Endothelial cell of umbilical vein (primary cell): ENCODE results near the gene LCMT2. TPM values are rescaled to one million over a fixed set of nuclear protein-coding genes. Genes with fewer than 3 reads are reported as not detected.

Source experiments
- BruUV-seq: library from RNA; stranded (reverse); fragments of 400-500 nt; replicated peaks from 2 replicates; lab custom pipeline; 2021; lab: Mats Ljungman, UMichigan
- CTCF ChIA-PET: fragments of 300-600, 350-600 bp; sonication (Branson Sonifier 250); formaldehyde crosslinking; loops from one replicate; lab custom pipeline; 2021; ENCODE audit warnings: antibody characterized with exemption, inconsistent platforms; lab: Charles Lee
- POLR2A ChIA-PET: fragments of 300-600, 350-600 bp; sonication (Branson Sonifier 250); formaldehyde crosslinking; loops from one replicate; lab custom pipeline; 2021; ENCODE audit warnings: antibody characterized with exemption, inconsistent platforms; lab: Charles Lee
- DNase-seq: peaks from one replicate; pipeline ENCODE4 v3.0.0-alpha.2; 2011; ENCODE audit warnings: low read depth, low spot score
- FAIRE-seq: peaks from 2 replicates; lab custom pipeline; 2011; peaks lifted over from hg19 to GRCh38; lab: Jason Lieb, UNC
- H2AFZ ChIP-seq: 2 replicates; pipeline ENCODE4 v1.6.0; 2012; ENCODE audit warnings: low read depth, low read length, control low read depth, inconsistent platforms
- H3K27ac ChIP-seq: 2 replicates; pipeline ENCODE4 v1.5.1; 2011; ENCODE audit warnings: low read depth, mild to moderate bottlenecking, control low read depth, low read length, moderate library complexity; ENCODE audit not compliant: insufficient read depth
- H3K27me3 ChIP-seq, 2 experiments: 2 replicates each; pipeline versions ENCODE4 v1.6.0 to v1.6.1; 2011; ENCODE audit warnings: low read length in 2 of 2, mixed read lengths in 1 of 2; ENCODE audit not compliant: control insufficient read depth in 2 of 2, insufficient read depth in 2 of 2
- H3K36me3 ChIP-seq, 2 experiments: 2 replicates in 1 of 2; 3 replicates in 1 of 2; pipeline ENCODE4 v1.5.1; 2011; ENCODE audit warnings: low read length in 2 of 2, mild to moderate bottlenecking in 1 of 2, moderate library complexity in 1 of 2; ENCODE audit not compliant: control insufficient read depth in 2 of 2, insufficient read depth in 2 of 2; ENCODE audit errors: extremely low read depth in 1 of 2
- H3K4me1 ChIP-seq: 3 replicates; pipeline ENCODE4 v1.5.1; 2011; ENCODE audit warnings: mild to moderate bottlenecking, low read length; ENCODE audit not compliant: control insufficient read depth, insufficient read depth; ENCODE audit errors: extremely low read depth
- H3K4me2 ChIP-seq: 2 replicates; pipeline ENCODE4 v1.6.1; 2011; ENCODE audit warnings: low read length, control low read depth, mixed read lengths; ENCODE audit not compliant: insufficient read depth
- H3K4me3 ChIP-seq, 3 experiments: fragments of 200-600 bp in 1 of 3; sonication (generic), shearing (Covaris generic) in 1 of 3; replicated peaks in 1 of 3; 2 replicates each; pipeline ENCODE4 v1.5.1; 2011 to 2016; ENCODE audit warnings: control low read depth in 3 of 3, low read length in 3 of 3, mild to moderate bottlenecking in 2 of 3, inconsistent platforms in 1 of 3, low read depth in 1 of 3, moderate library complexity in 1 of 3; ENCODE audit not compliant: insufficient read depth in 1 of 3
- H3K79me2 ChIP-seq: 2 replicates; pipeline ENCODE4 v1.6.0; 2012; ENCODE audit warnings: low read length, inconsistent platforms; ENCODE audit not compliant: control insufficient read depth, insufficient read depth
- H3K9ac ChIP-seq: replicated peaks from 2 replicates; pipeline ENCODE3; 2011; ENCODE audit warnings: low read length, control low read depth; ENCODE audit not compliant: insufficient read depth; ENCODE audit errors: extremely low read depth
- H3K9me1 ChIP-seq: replicated peaks from 3 replicates; pipeline ENCODE4 v1.6.0; 2011; ENCODE audit warnings: mild to moderate bottlenecking, low read length; ENCODE audit not compliant: control insufficient read depth, insufficient read depth; ENCODE audit errors: extremely low read depth
- H3K9me3 ChIP-seq: replicated peaks from 2 replicates; pipeline ENCODE4 v1.5.1; 2012; ENCODE audit warnings: low read length, inconsistent platforms; ENCODE audit not compliant: control insufficient read depth, insufficient read depth
- H4K20me1 ChIP-seq: replicated peaks from 2 replicates; pipeline ENCODE3; 2011; ENCODE audit warnings: mild to moderate bottlenecking, low read length; ENCODE audit not compliant: control insufficient read depth, insufficient read depth; ENCODE audit errors: extremely low read depth
- CTCF ChIP-seq, 2 donors: IDR thresholded peaks; 1 replicate in 1 of 2; 2 replicates in 1 of 2; pipeline ENCODE4 v1.5.1; 2011; ENCODE audit warnings: low read length in 2 of 2, mild to moderate bottlenecking in 2 of 2, moderate library complexity in 2 of 2, control low read depth in 1 of 2, inconsistent platforms in 1 of 2, low read depth in 1 of 2; ENCODE audit not compliant: insufficient read depth in 1 of 2; ENCODE audit errors: extremely low read depth in 1 of 2
- EZH2 ChIP-seq: IDR thresholded peaks from 2 replicates; pipeline ENCODE4 v1.6.1; 2012; ENCODE audit warnings: borderline replicate concordance, low read depth, mild to moderate bottlenecking, moderate library complexity, low read length, inconsistent platforms; ENCODE audit not compliant: severe bottlenecking
- FOS ChIP-seq: IDR thresholded peaks from 2 replicates; pipeline ENCODE4 v1.6.1; 2011; ENCODE audit warnings: mild to moderate bottlenecking, low read length, moderate library complexity, borderline replicate concordance; ENCODE audit not compliant: insufficient read depth
- GATA2 ChIP-seq: IDR thresholded peaks from 2 replicates; pipeline ENCODE4 v1.7.0; 2011; ENCODE audit warnings: low read depth, mild to moderate bottlenecking, moderate library complexity, mixed read lengths, low read length; ENCODE audit not compliant: insufficient read length, insufficient read depth
- MAX ChIP-seq: IDR thresholded peaks from 2 replicates; pipeline ENCODE4 v1.6.1; 2011; ENCODE audit not compliant: insufficient read depth, insufficient read length
- POLR2A ChIP-seq: IDR thresholded peaks from 2 replicates; pipeline ENCODE4 v1.6.1; 2012; ENCODE audit warnings: low read depth, mild to moderate bottlenecking, control low read depth, low read length
- POLR2AphosphoS5 ChIP-seq: IDR thresholded peaks from 2 replicates; pipeline ENCODE4 v1.6.1; 2012; ENCODE audit warnings: low read depth, mild to moderate bottlenecking, control low read depth, low read length, moderate library complexity; ENCODE audit not compliant: insufficient read depth
- dilution Hi-C: fragments of 300-500 bp; cut with MboI; formaldehyde crosslinking; loops from one replicate; pipeline ENCODE4 v1.15.0; 2019; ENCODE audit warnings: low sequenced_read_pairs; ENCODE audit not compliant: extremely low pct_ligation_motif_present
- intact Hi-C: fragments of 100-400 bp; cut with micrococcal nuclease; formaldehyde crosslinking; loops from one replicate; pipeline ENCODE4 v1.10.0; 2022
- polyA plus RNA-seq, 4 experiments: library from polyadenylated mRNA; depleted of rRNA in 3 of 4; stranded (reverse) in 3 of 4; unstranded in 1 of 4; fragments of >200 nt; gene quantifications; 2 replicates each; pipeline versions ENCODE4 v1.2.1 to v1.2.3, GENCODE V29; 2011 to 2012; ENCODE audit warnings: missing spikeins in 1 of 4
- total RNA-seq: library from RNA; stranded (reverse); gene quantifications from 2 replicates; pipeline ENCODE4 v1.2.3, GENCODE V29; 2021

Gene LCMT2
- total and polyA plus RNA-seq, 2 donors (not counting 3 experiments of a cell fraction or from before 2014, with no cell fraction given) = 4.1 to 6.1 TPM

GRCh38 chr15:43281926-43282602 is 48.3 kb downstream of the LCMT2 start:
- dilution Hi-C loops (no loop called here), intact Hi-C loops (loop anchor here (10.0 kb wide), 1 partner anchor 577 kb away; no protein-coding TSS in a partner anchor)
- H3K4me2 ChIP-seq = no peak overlapping the region
- DNase-seq = no peak
- H3K9me3 ChIP-seq = no peaks in the 10 kb centered on the region
- no peaks in the 10 kb centered on the region for H4K20me1 ChIP-seq
- CTCF ChIA-PET = interaction anchor here (2.0 to 3.4 kb wide), 2 partner anchors 14 to 56 kb away, joined by 5 to 14 read pairs; no protein-coding TSS in a partner anchor
- BruUV-seq = no TSS peak
- no peak for TF ChIP-seq CTCF (IDR thresholded peaks at IDR 0.05; ENCODE audit: extremely low read depth in 1 of 2, insufficient read depth in 1 of 2, low read depth in 1 of 2, low read length in 2 of 2)
- no peak for TF ChIP-seq POLR2AphosphoS5
- TF ChIP-seq POLR2A = no peak
- no peak for TF ChIP-seq MAX
- no peak for TF ChIP-seq FOS
- TF ChIP-seq GATA2 = no peak
- no peak for TF ChIP-seq EZH2
- no peaks in the 10 kb centered on the region for H3K36me3 ChIP-seq
- H2AFZ ChIP-seq = no peak overlapping the region
- H3K9ac ChIP-seq = no peak overlapping the region
- no peak overlapping the region for H3K4me3 ChIP-seq
- POLR2A ChIA-PET = no interaction called here
- H3K27ac ChIP-seq = no peak overlapping the region
- H3K9me1 ChIP-seq = no peaks in the 10 kb centered on the region
- H3K79me2 ChIP-seq = no peaks in the 10 kb centered on the region
- H3K27me3 ChIP-seq = peaks cover 3 to 6% of the 10 kb centered on the region in 2 experiments
- H3K4me1 ChIP-seq = peaks cover 2% of the 10 kb centered on the region
- no peak for FAIRE-seq
